Neural crest cell (in vitro differentiated cells): ENCODE measurements around the gene DDX41. TPM values are rescaled to one million over a fixed set of nuclear protein-coding genes. Genes with fewer than 3 reads are reported as not detected.

Source experiments
- DNase-seq: peaks from one replicate; pipeline ENCODE4 v3.0.0; 2021; ENCODE audit warnings: low read depth, mixed read lengths, low spot score
- H3K27ac Mint-ChIP-seq: one replicate; pipeline ENCODE4 v1.8.0; 2021; ENCODE audit warnings: mild to moderate bottlenecking, mixed read lengths; ENCODE audit not compliant: unreplicated experiment
- H3K27me3 Mint-ChIP-seq: 2 replicates; pipeline ENCODE4 v1.8.0; 2021; ENCODE audit warnings: low read depth, mild to moderate bottlenecking, mixed read lengths
- H3K36me3 Mint-ChIP-seq: 2 replicates; pipeline ENCODE4 v1.8.0; 2021; ENCODE audit warnings: low read depth, mild to moderate bottlenecking, mixed read lengths
- H3K4me1 Mint-ChIP-seq: 2 replicates; pipeline ENCODE4 v1.8.0; 2021; ENCODE audit warnings: mixed read lengths
- H3K4me3 Mint-ChIP-seq: one replicate; pipeline ENCODE4 v1.8.0; 2021; ENCODE audit warnings: mild to moderate bottlenecking, mixed read lengths
- H3K9me3 Mint-ChIP-seq: 2 replicates; pipeline ENCODE4 v1.8.0; 2021; ENCODE audit warnings: mixed read lengths
- CTCF ChIP-seq: fragments of 200-600 bp; sonication (generic); conservative IDR thresholded peaks from 2 replicates; pipeline ENCODE4 v1.5.0; 2021; ENCODE audit warnings: antibody characterized with exemption, mild to moderate bottlenecking
- total RNA-seq: library from RNA; stranded (reverse); gene quantifications from 2 replicates; pipeline ENCODE4 v1.2.1, GENCODE V29; 2021

The DDX41 gene
- total RNA-seq, 1 donor from 2014 or later, result 130 TPM

GRCh38 chr5:177508837-177509236 lies 7.9 kb downstream of the DDX41 start:
- Mint-ChIP-seq H3K27me3 (no peaks in the 10 kb centered on the region), H3K36me3 (peaks cover 8% of the 10 kb centered on the region)

GRCh38 chr5:177508221-177508611 lies 8.5 kb downstream of the DDX41 start:
- Mint-ChIP-seq H3K27ac (no peak overlapping the region), H3K9me3 (no peaks in the 10 kb centered on the region), H3K27me3 (no peaks in the 10 kb centered on the region), H3K36me3 (peaks cover 8% of the 10 kb centered on the region), H3K4me3 (no peak overlapping the region), H3K4me1 (peaks cover 7% of the 10 kb centered on the region)
- DNase-seq, result no peak
- no peak for TF ChIP-seq CTCF

More at GRCh38 chr5:177508837-177509236, 7.9 kb downstream of the DDX41 start:
- no peak overlapping the region for H3K4me3 Mint-ChIP-seq
- no peak for TF ChIP-seq CTCF
- DNase-seq, result no peak
- H3K9me3 Mint-ChIP-seq, result no peaks in the 10 kb centered on the region
- H3K4me1 Mint-ChIP-seq, result peaks cover 7% of the 10 kb centered on the region
- no peak overlapping the region for H3K27ac Mint-ChIP-seq

DNA sequence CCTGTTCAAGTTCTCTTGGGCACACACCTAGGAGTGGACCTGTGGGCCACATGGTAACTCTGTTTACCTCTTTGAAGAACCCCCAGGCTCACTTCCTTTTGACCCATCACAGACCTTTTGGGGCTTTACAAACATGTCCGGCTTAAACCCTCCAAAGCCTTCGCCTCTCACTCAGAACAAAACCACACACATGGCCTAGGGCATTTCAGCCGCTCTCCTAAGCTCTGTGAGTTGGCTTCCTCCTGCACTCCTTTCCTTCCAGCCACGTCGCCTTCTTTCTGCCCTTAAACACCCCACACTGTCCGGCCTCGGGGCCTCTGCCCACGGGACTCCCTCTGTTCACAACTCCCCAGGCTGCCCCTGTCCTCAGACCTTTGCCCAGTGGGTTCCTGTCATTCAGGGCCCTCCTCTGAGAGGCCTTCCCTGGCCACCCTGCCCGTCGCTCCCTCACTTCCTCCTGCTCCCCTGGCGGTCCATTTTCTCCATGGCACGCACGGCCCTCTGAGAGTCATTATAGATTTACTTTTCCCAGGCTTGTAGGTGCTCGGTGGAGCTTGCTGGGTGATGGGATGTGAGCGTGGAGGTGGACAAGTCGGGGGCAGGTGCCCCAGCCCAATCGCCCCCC lies 9.1 kb downstream of the DDX41 start:
- Mint-ChIP-seq H3K27me3 (no peaks in the 10 kb centered on the region), H3K27ac (no peak overlapping the region), H3K36me3 (peaks cover 8% of the 10 kb centered on the region), H3K4me3 (peak overlapping the region; percentile 35), H3K4me1 (peaks cover 7% of the 10 kb centered on the region), H3K9me3 (no peaks in the 10 kb centered on the region)
- TF ChIP-seq CTCF, result no peak
- DNase-seq, result no peak

- Mint-ChIP-seq H3K27ac (peak overlapping the region; percentile 4), H3K4me1 (peaks cover 10% of the 10 kb centered on the region), H3K27me3 (no peaks in the 10 kb centered on the region)
Observed at GRCh38 chr5:177507165-177507564, 9.6 kb downstream of the DDX41 start.

DNA sequence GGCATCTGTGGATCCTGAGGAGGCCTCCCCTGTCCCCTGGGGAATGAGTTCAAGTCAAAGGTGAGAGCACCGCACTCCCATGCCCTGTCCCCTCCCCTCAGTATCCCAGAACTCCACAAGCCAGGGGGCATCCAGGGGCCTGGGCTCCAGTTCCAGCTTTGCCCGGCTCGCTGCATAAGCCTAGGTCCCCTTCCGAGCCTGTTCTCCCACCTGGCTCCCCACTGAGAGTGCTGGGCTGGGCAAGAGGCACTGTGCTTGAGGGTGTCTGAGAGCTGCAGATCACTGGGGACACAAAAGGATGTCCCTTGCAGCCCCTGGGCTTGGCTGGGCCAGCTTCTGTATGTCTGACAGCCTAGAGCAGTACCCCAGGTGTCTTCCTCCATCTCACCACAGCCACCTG lies 11.7 kb downstream of the DDX41 start:
- H3K27ac Mint-ChIP-seq, result no peak overlapping the region
- H3K4me1 Mint-ChIP-seq, result peaks cover 20% of the 10 kb centered on the region
- no peak for TF ChIP-seq CTCF
- H3K4me3 Mint-ChIP-seq, result no peak overlapping the region
- peaks cover 6% of the 10 kb centered on the region for H3K36me3 Mint-ChIP-seq
- no peak for DNase-seq
- no peaks in the 10 kb centered on the region for H3K9me3 Mint-ChIP-seq
- H3K27me3 Mint-ChIP-seq, result peaks cover 3% of the 10 kb centered on the region

More at GRCh38 chr5:177507165-177507564, 9.6 kb downstream of the DDX41 start:
- DNase-seq, result no peak
- H3K4me3 Mint-ChIP-seq, result peak overlapping the region; percentile 35
- peak; percentile 43 for TF ChIP-seq CTCF
- H3K36me3 Mint-ChIP-seq, result peaks cover 8% of the 10 kb centered on the region
- no peaks in the 10 kb centered on the region for H3K9me3 Mint-ChIP-seq
